PC-3 (cell line): ENCODE measurements around the gene HDHD5. TPM values are rescaled to one million over a fixed set of nuclear protein-coding genes. Genes with fewer than 3 reads are reported as not detected.

ENCODE experiments used
- ATAC-seq: fragments of 200-7000 bp; cut with Tn5 transposase; 2 replicates; pipeline ENCODE4 v1.9.1; 2020; ENCODE audit warnings: mild to moderate bottlenecking, moderate library complexity
- BruUV-seq: library from RNA; stranded (reverse); fragments of 400-500 nt; replicated peaks from 2 replicates; lab custom pipeline; 2021; lab: Mats Ljungman, UMichigan
- CTCF ChIA-PET: fragments of 300-600 bp; sonication (Branson Sonifier 250); formaldehyde crosslinking; loops from one replicate; lab custom pipeline; 2022; ENCODE audit warnings: antibody characterized with exemption; lab: Charles Lee
- POLR2A ChIA-PET: fragments of 300-600 bp; sonication (Branson Sonifier 250); formaldehyde crosslinking; loops from one replicate; lab custom pipeline; 2022; ENCODE audit warnings: antibody characterized with exemption; ENCODE audit not compliant: unreplicated experiment; lab: Charles Lee
- DNase-seq: peaks from one replicate; pipeline ENCODE4 v3.0.0-alpha.2; 2015
- H2AFZ ChIP-seq: fragments of 300-600 bp; sonication (generic); 2 replicates; pipeline ENCODE4 v1.6.0; 2016; ENCODE audit warnings: antibody characterized with exemption, low read length
- H3F3A ChIP-seq: fragments of 300-600 bp; sonication (generic); one replicate; pipeline ENCODE4 v1.6.0; 2017; ENCODE audit warnings: antibody characterized with exemption, low read length, control low read depth, mild to moderate bottlenecking; ENCODE audit not compliant: unreplicated experiment
- H3K27ac ChIP-seq: fragments of 300-600 bp; sonication (generic); 2 replicates; pipeline ENCODE4 v1.5.1; 2016; ENCODE audit warnings: mild to moderate bottlenecking, low read length
- H3K27me3 ChIP-seq: fragments of 300-600 bp; sonication (generic); 2 replicates; pipeline ENCODE4 v1.6.1; 2016; ENCODE audit warnings: low read length, mixed read lengths
- H3K36me3 ChIP-seq: fragments of 300-600 bp; sonication (generic); 2 replicates; pipeline ENCODE4 v1.6.1; 2016; ENCODE audit warnings: low read depth, mixed run types, low read length, mixed read lengths
- H3K4me1 ChIP-seq: fragments of 300-600 bp; sonication (generic); 2 replicates; pipeline ENCODE4 v1.5.1; 2016; ENCODE audit warnings: low read length; ENCODE audit not compliant: insufficient read depth
- H3K4me2 ChIP-seq: fragments of 300-600 bp; sonication (generic); 2 replicates; pipeline ENCODE4 v1.6.0; 2016; ENCODE audit warnings: low read length
- H3K4me3 ChIP-seq: fragments of 300-600 bp; sonication (generic); 2 replicates; pipeline ENCODE4 v1.5.1; 2016; ENCODE audit warnings: mild to moderate bottlenecking, low read length, mixed read lengths
- H3K79me2 ChIP-seq: fragments of 300-600 bp; sonication (generic); 2 replicates; pipeline ENCODE4 v1.6.1; 2017; ENCODE audit warnings: low read length, mixed read lengths
- H3K9ac ChIP-seq: fragments of 300-600 bp; sonication (generic); 2 replicates; pipeline ENCODE4 v1.6.0; 2016; ENCODE audit warnings: mild to moderate bottlenecking, low read length
- H3K9me2 ChIP-seq: fragments of 300-600 bp; sonication (generic); replicated peaks from 2 replicates; pipeline ENCODE4 v1.6.1; 2016; ENCODE audit warnings: mixed run types, low read length, mixed read lengths
- H3K9me3 ChIP-seq: fragments of 300-600 bp; sonication (generic); 2 replicates; pipeline ENCODE4 v1.6.1; 2016; ENCODE audit warnings: low read length, mixed read lengths
- H4K20me1 ChIP-seq: fragments of 300-600 bp; sonication (generic); 2 replicates; pipeline ENCODE4 v1.6.1; 2016; ENCODE audit warnings: low read length, mixed read lengths
- EZH2 ChIP-seq: fragments of 300-600 bp; sonication (generic); IDR thresholded peaks from one replicate; pipeline ENCODE4 v1.6.1; 2017; ENCODE audit warnings: antibody characterized with exemption, mild to moderate bottlenecking, low read length; ENCODE audit not compliant: unreplicated experiment
- EZH2phosphoT487 ChIP-seq: fragments of 300-600 bp; sonication (generic); IDR thresholded peaks from 2 replicates; pipeline ENCODE4 v1.6.1; 2018; ENCODE audit warnings: mild to moderate bottlenecking, antibody characterized with exemption, low read length, borderline replicate concordance
- intact Hi-C: fragments of 100-400 bp; cut with micrococcal nuclease; formaldehyde crosslinking; loops from 2 replicates; pipeline ENCODE4 v1.9.0; 2023
- total RNA-seq: library from RNA; depleted of rRNA; stranded (reverse); fragments of >200 nt; gene quantifications from 2 replicates; pipeline ENCODE4 v1.2.3, GENCODE V29; 2014
- TF ChIP-seq, protein P1 (sequence below): fragments of 300-600 bp; sonication (generic); conservative IDR thresholded peaks from 2 replicates; pipeline ENCODE4 v1.5.1; 2017; ENCODE audit warnings: antibody characterized with exemption, low read depth, mild to moderate bottlenecking, low read length

The HDHD5 gene
- total RNA-seq, 1 experiment from 2014 or later = 57.3 TPM

DNA sequence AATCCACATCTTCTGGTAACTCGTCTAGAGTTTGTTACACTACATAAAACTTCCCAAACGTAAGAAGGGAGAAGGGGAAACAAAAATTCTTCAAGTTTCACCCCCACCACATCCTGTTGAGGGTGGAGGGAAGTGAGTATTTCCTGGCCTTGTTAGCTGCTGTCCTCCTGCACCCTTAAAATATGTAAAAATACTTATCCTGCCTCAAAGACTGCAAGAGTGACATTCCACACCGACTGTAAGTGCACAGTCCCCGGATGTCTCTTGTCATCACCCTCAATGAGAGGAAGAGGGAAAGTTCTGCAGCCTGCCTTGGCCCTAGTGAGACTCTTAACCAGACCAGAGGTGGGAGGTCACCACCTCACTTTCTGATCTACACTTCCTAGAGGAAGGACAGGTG lies 41.2 kb downstream of the HDHD5 start:
- H3K4me2 ChIP-seq = no peak overlapping the region
- BruUV-seq = no TSS peak
- TF ChIP-seq, protein P1, sequence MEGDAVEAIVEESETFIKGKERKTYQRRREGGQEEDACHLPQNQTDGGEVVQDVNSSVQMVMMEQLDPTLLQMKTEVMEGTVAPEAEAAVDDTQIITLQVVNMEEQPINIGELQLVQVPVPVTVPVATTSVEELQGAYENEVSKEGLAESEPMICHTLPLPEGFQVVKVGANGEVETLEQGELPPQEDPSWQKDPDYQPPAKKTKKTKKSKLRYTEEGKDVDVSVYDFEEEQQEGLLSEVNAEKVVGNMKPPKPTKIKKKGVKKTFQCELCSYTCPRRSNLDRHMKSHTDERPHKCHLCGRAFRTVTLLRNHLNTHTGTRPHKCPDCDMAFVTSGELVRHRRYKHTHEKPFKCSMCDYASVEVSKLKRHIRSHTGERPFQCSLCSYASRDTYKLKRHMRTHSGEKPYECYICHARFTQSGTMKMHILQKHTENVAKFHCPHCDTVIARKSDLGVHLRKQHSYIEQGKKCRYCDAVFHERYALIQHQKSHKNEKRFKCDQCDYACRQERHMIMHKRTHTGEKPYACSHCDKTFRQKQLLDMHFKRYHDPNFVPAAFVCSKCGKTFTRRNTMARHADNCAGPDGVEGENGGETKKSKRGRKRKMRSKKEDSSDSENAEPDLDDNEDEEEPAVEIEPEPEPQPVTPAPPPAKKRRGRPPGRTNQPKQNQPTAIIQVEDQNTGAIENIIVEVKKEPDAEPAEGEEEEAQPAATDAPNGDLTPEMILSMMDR = no peak
- TF ChIP-seq EZH2 (no peak), EZH2phosphoT487 (no peak)
- no peaks in the 10 kb centered on the region for H3F3A ChIP-seq
- no peaks in the 10 kb centered on the region for H4K20me1 ChIP-seq
- H3K27ac ChIP-seq = no peak overlapping the region
- H3K4me3 ChIP-seq = no peak overlapping the region
- H3K36me3 ChIP-seq = no peaks in the 10 kb centered on the region
- no peak overlapping the region for H2AFZ ChIP-seq
- no peak overlapping the region for H3K9ac ChIP-seq
- no peaks in the 10 kb centered on the region for H3K9me3 ChIP-seq
- POLR2A ChIA-PET = no interaction called here
- no peaks in the 10 kb centered on the region for H3K9me2 ChIP-seq
- H3K4me1 ChIP-seq = peaks cover 1% of the 10 kb centered on the region; the same call in 1 of the 2 replicates
- intact Hi-C loops = no loop called here
- CTCF ChIA-PET = no interaction called here
- H3K79me2 ChIP-seq = no peaks in the 10 kb centered on the region
- DNase-seq = no peak
- ATAC-seq = no peak
- no peaks in the 10 kb centered on the region for H3K27me3 ChIP-seq

DNA sequence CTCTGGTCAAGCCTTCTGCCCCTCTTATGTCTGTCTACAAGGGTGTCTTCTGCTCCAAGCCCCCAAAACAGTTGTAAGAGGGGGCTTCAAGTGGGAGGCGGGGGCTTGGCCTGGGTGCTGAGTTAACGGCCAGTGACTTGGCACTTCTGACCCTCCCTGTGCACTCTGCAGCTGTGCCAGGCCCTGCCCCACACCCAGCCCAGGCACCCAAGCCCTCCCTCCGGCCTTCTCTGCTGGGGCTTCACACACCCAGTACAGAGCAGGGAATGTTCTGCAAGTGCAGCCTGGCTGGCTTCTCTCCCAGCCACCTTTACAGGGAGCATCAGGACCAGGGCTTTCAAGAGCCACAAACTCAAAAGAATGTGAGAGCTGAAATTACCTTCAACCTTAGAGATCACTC lies 41.7 kb downstream of the HDHD5 start:
- CTCF ChIA-PET = no interaction called here
- no peak for DNase-seq

More for the DNA sequence above, 41.7 kb downstream of the HDHD5 start:
- ATAC-seq = no peak
- no peak overlapping the region for H2AFZ ChIP-seq
- TF ChIP-seq, protein P1 = no peak
- TF ChIP-seq EZH2 (no peak), EZH2phosphoT487 (no peak)
- H4K20me1 ChIP-seq = no peaks in the 10 kb centered on the region
- H3F3A ChIP-seq = no peaks in the 10 kb centered on the region
- intact Hi-C loops = no loop called here
- H3K9me3 ChIP-seq = no peaks in the 10 kb centered on the region
- no peaks in the 10 kb centered on the region for H3K36me3 ChIP-seq
- H3K27me3 ChIP-seq = no peaks in the 10 kb centered on the region
- H3K9me2 ChIP-seq = no peaks in the 10 kb centered on the region
- POLR2A ChIA-PET = interaction anchor here (0.6 kb wide), 1 partner anchor 23 kb away, joined by 3 read pairs; no protein-coding TSS in a partner anchor
- H3K4me2 ChIP-seq = no peak overlapping the region
- no TSS peak for BruUV-seq
- H3K4me3 ChIP-seq = no peak overlapping the region
- no peaks in the 10 kb centered on the region for H3K79me2 ChIP-seq
- no peak overlapping the region for H3K27ac ChIP-seq
- no peak overlapping the region for H3K9ac ChIP-seq
- peaks cover 6% of the 10 kb centered on the region for H3K4me1 ChIP-seq
